Suprapubic skin (tissue), 4 donors: ENCODE data around the gene PIPOX.

Experiments
- CTCF ChIP-seq, 2 donors: fragments of 200-600 bp in 1 of 2; fragments of 450-650 bp in 1 of 2; sonication (generic) in 1 of 2; IDR thresholded peaks; one replicate each; pipeline ENCODE4 v1.5.1; 2016 to 2019; ENCODE audit warnings: antibody characterized with exemption in 2 of 2, mild to moderate bottlenecking in 1 of 2, moderate library complexity in 1 of 2
- EP300 ChIP-seq: sonication (generic); formaldehyde crosslinking; IDR thresholded peaks from one replicate; pipeline ENCODE4 v1.6.1; 2017; ENCODE audit warnings: antibody characterized with exemption
- POLR2A ChIP-seq, 2 donors: fragments of 450-650 bp; IDR thresholded peaks; one replicate each; pipeline ENCODE4 v1.6.1; 2017; ENCODE audit warnings: antibody characterized with exemption in 2 of 2, mild to moderate bottlenecking in 2 of 2, moderate library complexity in 2 of 2
- POLR2AphosphoS5 ChIP-seq, 3 donors: sonication (generic); formaldehyde crosslinking; IDR thresholded peaks; one replicate each; pipeline ENCODE4 v1.6.1; 2017; ENCODE audit warnings: antibody characterized with exemption in 3 of 3

GRCh38 chr17:29073045-29073444 is 30.1 kb downstream of the PIPOX start:
- TF ChIP-seq CTCF (IDR thresholded peaks at IDR 0.05) = no peak
- TF ChIP-seq POLR2A (IDR thresholded peaks at IDR 0.05) = no peak
- no peak for TF ChIP-seq POLR2AphosphoS5 (IDR thresholded peaks at IDR 0.05)
- TF ChIP-seq EP300 = no peak
